ENCODE results near the gene CPZ.
"Not testable (repeated sequence)": the region's sequence is repeated elsewhere in the genome, so short reads cannot be mapped to it uniquely, and the experiment has no call there.

CPZ gene

GRCh38 chr4:8635897-8636554 lies 43.5 kb downstream of the CPZ start:
- DNase-seq (ENCODE audit: extremely low read depth, insufficient read length), result not testable (repeated sequence)

GRCh38 chr4:8637456-8637984 lies 45.0 kb downstream of the CPZ start:
- Histone ChIP-seq H3K4me3 (replicated peaks; ENCODE audit: low read depth, low read length) (no peak overlapping the region), H3K36me3 (ENCODE audit: control insufficient read depth, insufficient read depth, low read length) (no peaks in the 10 kb centered on the region), H3K27me3 (replicated peaks; ENCODE audit: control insufficient read depth, insufficient read depth, low read length) (no peaks in the 10 kb centered on the region; the same call in 1 of the 2 replicates)
- DNase-seq (ENCODE audit: extremely low read depth, insufficient read length), result no peak
- no peak for TF ChIP-seq CTCF (IDR thresholded peaks at IDR 0.05; ENCODE audit: insufficient read depth, low read length, poor library complexity, severe bottlenecking)

More at GRCh38 chr4:8635897-8636554, 43.5 kb downstream of the CPZ start:
- not testable (repeated sequence) for H3K36me3 ChIP-seq (ENCODE audit: control insufficient read depth, insufficient read depth, low read length); H3K4me3 ChIP-seq (replicated peaks; ENCODE audit: low read depth, low read length); H3K27me3 ChIP-seq (replicated peaks; ENCODE audit: control insufficient read depth, insufficient read depth, low read length)

- no peak for DNase-seq (ENCODE audit: extremely low read depth, insufficient read length)
- Histone ChIP-seq H3K36me3 (ENCODE audit: control insufficient read depth, insufficient read depth, low read length) (no peaks in the 10 kb centered on the region), H3K27me3 (replicated peaks; ENCODE audit: control insufficient read depth, insufficient read depth, low read length) (no peaks in the 10 kb centered on the region; the same call in none of the 2 replicates), H3K4me3 (replicated peaks; ENCODE audit: low read depth, low read length) (no peak overlapping the region)
- TF ChIP-seq CTCF (IDR thresholded peaks at IDR 0.05; ENCODE audit: insufficient read depth, low read length, poor library complexity, severe bottlenecking), result no peak
These were observed 46.5 kb downstream of the CPZ start for GRCh38 chr4:8639021-8639420.

GRCh38 chr4:8639777-8640720 lies 47.5 kb downstream of the CPZ start:
- no peaks in the 10 kb centered on the region for H3K36me3 ChIP-seq (ENCODE audit: control insufficient read depth, insufficient read depth, low read length)
- no peak for TF ChIP-seq CTCF (IDR thresholded peaks at IDR 0.05; ENCODE audit: insufficient read depth, low read length, poor library complexity, severe bottlenecking)
- DNase-seq (ENCODE audit: extremely low read depth, insufficient read length), result no peak
- no peaks in the 10 kb centered on the region; the same call in none of the 2 replicates for H3K27me3 ChIP-seq (replicated peaks; ENCODE audit: control insufficient read depth, insufficient read depth, low read length)
- H3K4me3 ChIP-seq (replicated peaks; ENCODE audit: low read depth, low read length), result no peak overlapping the region

- no peak overlapping the region for H3K4me3 ChIP-seq (replicated peaks; ENCODE audit: low read depth, low read length)
- DNase-seq (ENCODE audit: extremely low read depth, insufficient read length), result no peak
- no peak for TF ChIP-seq CTCF (IDR thresholded peaks at IDR 0.05; ENCODE audit: insufficient read depth, low read length, poor library complexity, severe bottlenecking)
- no peaks in the 10 kb centered on the region for H3K36me3 ChIP-seq (ENCODE audit: control insufficient read depth, insufficient read depth, low read length)
- no peaks in the 10 kb centered on the region; the same call in none of the 2 replicates for H3K27me3 ChIP-seq (replicated peaks; ENCODE audit: control insufficient read depth, insufficient read depth, low read length)
These were observed 48.3 kb downstream of the CPZ start for GRCh38 chr4:8640816-8641215.

- DNase-seq (ENCODE audit: extremely low read depth, insufficient read length), result no peak
- no peak for TF ChIP-seq CTCF (IDR thresholded peaks at IDR 0.05; ENCODE audit: insufficient read depth, low read length, poor library complexity, severe bottlenecking)
- Histone ChIP-seq H3K36me3 (ENCODE audit: control insufficient read depth, insufficient read depth, low read length) (no peaks in the 10 kb centered on the region), H3K27me3 (replicated peaks; ENCODE audit: control insufficient read depth, insufficient read depth, low read length) (no peaks in the 10 kb centered on the region; the same call in none of the 2 replicates), H3K4me3 (replicated peaks; ENCODE audit: low read depth, low read length) (no peak overlapping the region)
These were observed 48.7 kb downstream of the CPZ start for GRCh38 chr4:8641256-8641655.

Measured in GM06990 (cell line).